Spleen (tissue), 7 donors: ENCODE data around the gene SHC4.

Experiments
- CTCF ChIP-seq, 11 experiments: fragments of 200-600 bp in 7 of 11; fragments of 450-650 bp in 4 of 11; sonication (generic) in 4 of 11; IDR thresholded peaks in 8 of 11; conservative IDR thresholded peaks in 3 of 11; 1 replicate in 7 of 11; 2 replicates in 4 of 11; pipeline versions ENCODE4 v1.4.0 to v1.8.0; 2016 to 2021; ENCODE audit warnings: antibody characterized with exemption in 11 of 11, inconsistent platforms in 4 of 11, mild to moderate bottlenecking in 1 of 11
- POLR2A ChIP-seq, 3 donors: fragments of 450-650 bp; IDR thresholded peaks; one replicate each; pipeline ENCODE4 v1.5.1; 2017; ENCODE audit warnings: antibody characterized with exemption in 3 of 3, mild to moderate bottlenecking in 1 of 3
- POLR2AphosphoS5 ChIP-seq, 3 donors: sonication (generic); formaldehyde crosslinking; IDR thresholded peaks; one replicate each; pipeline ENCODE4 v1.5.1; 2017; ENCODE audit warnings: antibody characterized with exemption in 3 of 3
- donor health status: DM: no; HTN: no; CAD: no; lungs with moderate emphysema.
- donor health status: DM: no; HTN: no; CAD: no.
- donor health status: DM: no; HTN: no; CAD: no.

GRCh38 chr15:48962662-48963523 lies 826 bp downstream of the SHC4 start:
- TF ChIP-seq CTCF (IDR thresholded peaks at IDR 0.05 in 8 of 11, conservative IDR thresholded peaks at IDR 0.05 in 3 of 11): no peak
- TF ChIP-seq POLR2A (IDR thresholded peaks at IDR 0.05): no peak
- no peak for TF ChIP-seq POLR2AphosphoS5 (IDR thresholded peaks at IDR 0.05)
